Fibroblast of lung (primary cell): ENCODE results near the gene RASGRF2.

Source experiments
- CTCF ChIP-seq, 2 donors: IDR thresholded peaks in 1 of 2; conservative IDR thresholded peaks in 1 of 2; 1 replicate in 1 of 2; 2 replicates in 1 of 2; pipeline ENCODE4 v1.5.1; 2011 to 2012; ENCODE audit warnings: low read length in 2 of 2, control low read depth in 1 of 2, inconsistent platforms in 1 of 2, low read depth in 1 of 2, mild to moderate bottlenecking in 1 of 2
- EZH2 ChIP-seq: IDR thresholded peaks from 2 replicates; pipeline ENCODE4 v1.5.1; 2012; ENCODE audit warnings: low read length, control low read depth, mild to moderate bottlenecking; ENCODE audit errors: missing control alignments

- TF ChIP-seq CTCF (conservative IDR thresholded peaks at IDR 0.05 in 1 of 2, IDR thresholded peaks at IDR 0.05 in 1 of 2; ENCODE audit: low read depth in 1 of 2, low read length in 2 of 2), result no peak
- no peak for TF ChIP-seq EZH2
Measured at GRCh38 chr5:80990971-80991370, 30.8 kb downstream of the RASGRF2 start.
